Gastroesophageal sphincter (tissue), 3 donors: ENCODE measurements around the gene MYH10.

Experiments used
- CTCF ChIP-seq, 4 experiments: fragments of 200-600 bp in 2 of 4; fragments of 450-650 bp in 2 of 4; sonication (generic) in 1 of 4; IDR thresholded peaks; one replicate each; pipeline ENCODE4 v1.5.1; 2017 to 2019; ENCODE audit warnings: antibody characterized with exemption in 4 of 4, mild to moderate bottlenecking in 2 of 4, moderate library complexity in 2 of 4
- EP300 ChIP-seq: sonication (generic); formaldehyde crosslinking; IDR thresholded peaks from one replicate; pipeline ENCODE4 v1.6.1; 2017; ENCODE audit warnings: antibody characterized with exemption, mild to moderate bottlenecking
- POLR2A ChIP-seq, 2 donors: fragments of 450-650 bp; IDR thresholded peaks; one replicate each; pipeline ENCODE4 v1.6.1; 2017; ENCODE audit warnings: antibody characterized with exemption in 2 of 2, mild to moderate bottlenecking in 2 of 2, moderate library complexity in 1 of 2
- POLR2AphosphoS5 ChIP-seq: sonication (generic); formaldehyde crosslinking; IDR thresholded peaks from one replicate; pipeline ENCODE4 v1.6.1; 2017; ENCODE audit warnings: antibody characterized with exemption

GRCh38 chr17:8448310-8448709 is 182.2 kb downstream of the MYH10 start:
- no peak for TF ChIP-seq CTCF (IDR thresholded peaks at IDR 0.05)
- no peak for TF ChIP-seq POLR2A (IDR thresholded peaks at IDR 0.05)
- no peak for TF ChIP-seq EP300
- no peak for TF ChIP-seq POLR2AphosphoS5
